HepG2 (cell line): ENCODE measurements around the gene PODXL2. TPM values are rescaled to one million over a fixed set of nuclear protein-coding genes. Genes with fewer than 3 reads are reported as not detected.

ENCODE experiments used
- JDP2 ChIP-seq: sonication (generic); formaldehyde crosslinking; IDR thresholded peaks from 2 replicates; pipeline ENCODE4 v1.8.1; 2022; ENCODE audit warnings: missing genetic modification reagents, borderline replicate concordance
- JUNB ChIP-seq: sonication (generic); formaldehyde crosslinking; IDR thresholded peaks from 2 replicates; pipeline ENCODE4 v1.8.0; 2022; ENCODE audit warnings: missing genetic modification reagents, mild to moderate bottlenecking, borderline replicate concordance
- MEIS1 ChIP-seq: sonication (generic); formaldehyde crosslinking; IDR thresholded peaks from 2 replicates; pipeline ENCODE4 v1.9.0; 2021; ENCODE audit warnings: mild to moderate bottlenecking, missing genetic modification reagents, moderate library complexity, borderline replicate concordance
- PHF21A ChIP-seq: sonication (generic); formaldehyde crosslinking; IDR thresholded peaks from 2 replicates; pipeline ENCODE4 v1.5.0; 2020; ENCODE audit warnings: mild to moderate bottlenecking, missing genetic modification reagents
- SOX13 ChIP-seq, 3 experiments: fragments of 450-650 bp in 1 of 3; sonication (generic) in 1 of 3; formaldehyde crosslinking in 1 of 3; IDR thresholded peaks in 2 of 3; conservative IDR thresholded peaks in 1 of 3; 2 replicates each; pipeline versions ENCODE4 v1.5.0 to v1.6.1; 2016 to 2020; ENCODE audit warnings: antibody characterized with exemption in 1 of 3, mild to moderate bottlenecking in 1 of 3, missing compliant biosample characterization in 1 of 3, missing genetic modification reagents in 1 of 3, moderate library complexity in 1 of 3
- TEAD3 ChIP-seq: optimal IDR thresholded peaks from 2 replicates; pipeline ENCODE3; 2016; ENCODE audit warnings: borderline replicate concordance
- THYN1 ChIP-seq: sonication (generic); formaldehyde crosslinking; IDR thresholded peaks from 2 replicates; pipeline ENCODE4 v1.8.1; 2023; ENCODE audit warnings: low read depth, mild to moderate bottlenecking, moderate library complexity, missing genetic modification reagents, borderline replicate concordance
- YEATS4 ChIP-seq: sonication (generic); formaldehyde crosslinking; IDR thresholded peaks from 2 replicates; pipeline ENCODE4 v1.4.0; 2020; ENCODE audit warnings: missing genetic modification reagents, borderline replicate concordance
- ZFY ChIP-seq: sonication (generic); formaldehyde crosslinking; IDR thresholded peaks from 2 replicates; pipeline ENCODE4 v1.4.0; 2020; ENCODE audit warnings: missing genetic modification reagents
- ZNF121 ChIP-seq: sonication (generic); formaldehyde crosslinking; IDR thresholded peaks from 2 replicates; pipeline ENCODE4 v1.5.0; 2020; ENCODE audit warnings: mild to moderate bottlenecking, missing genetic modification reagents
- ZNF337 ChIP-seq: sonication (generic); formaldehyde crosslinking; IDR thresholded peaks from 2 replicates; pipeline ENCODE4 v1.5.1; 2020; ENCODE audit warnings: missing genetic modification reagents, low read depth, mild to moderate bottlenecking, borderline replicate concordance
- ZNF777 ChIP-seq: sonication (generic); formaldehyde crosslinking; IDR thresholded peaks from 2 replicates; pipeline ENCODE4 v1.4.0; 2020; ENCODE audit warnings: missing genetic modification reagents
- polyA plus RNA-seq, 8 experiments: library from polyadenylated mRNA; depleted of rRNA in 3 of 8; stranded (reverse) in 7 of 8; unstranded in 1 of 8; fragments of >200 nt; fragmentation: Illumina TruSeq in 4 of 8; extraction: Trizol in 4 of 8; gene quantifications; 2 replicates each; pipeline versions ENCODE4 v1.2.1 to v1.2.3, GENCODE V29; 2011 to 2016; ENCODE audit warnings: low read depth in 4 of 8, missing spikeins in 1 of 8, mixed read lengths in 1 of 8; ENCODE audit not compliant: insufficient read depth in 1 of 8
- total RNA-seq, 5 experiments: library from RNA; depleted of rRNA; stranded (reverse); fragments of >200 nt; fragmentation: Illumina TruSeq; extraction: Trizol; gene quantifications; 2 replicates each; pipeline ENCODE4 v1.2.3, GENCODE V29; 2016; ENCODE audit warnings: low read depth in 1 of 5
- TF ChIP-seq, protein P1 (sequence below): sonication (generic); formaldehyde crosslinking; IDR thresholded peaks from 2 replicates; pipeline ENCODE4 v1.5.1; 2020; ENCODE audit warnings: missing genetic modification reagents, mild to moderate bottlenecking, borderline replicate concordance
- TF ChIP-seq, protein P2 (sequence below): sonication (generic); formaldehyde crosslinking; IDR thresholded peaks from 2 replicates; pipeline ENCODE4 v1.4.0; 2020; ENCODE audit warnings: missing genetic modification reagents
- TF ChIP-seq, protein P3 (sequence below): sonication (generic); formaldehyde crosslinking; IDR thresholded peaks from 2 replicates; pipeline ENCODE4 v1.5.0; 2020; ENCODE audit warnings: mild to moderate bottlenecking, missing genetic modification reagents, borderline replicate concordance
- TF ChIP-seq, protein P4 (sequence below): sonication (generic); formaldehyde crosslinking; IDR thresholded peaks from 2 replicates; pipeline ENCODE4 v1.5.0; 2020; ENCODE audit warnings: missing genetic modification reagents

PODXL2 gene
- total and polyA plus RNA-seq, 2 of the 13 experiments (the other 11 are each of a cell fraction or from before 2014, with no cell fraction given): 20.4 to 25.1 TPM

DNA sequence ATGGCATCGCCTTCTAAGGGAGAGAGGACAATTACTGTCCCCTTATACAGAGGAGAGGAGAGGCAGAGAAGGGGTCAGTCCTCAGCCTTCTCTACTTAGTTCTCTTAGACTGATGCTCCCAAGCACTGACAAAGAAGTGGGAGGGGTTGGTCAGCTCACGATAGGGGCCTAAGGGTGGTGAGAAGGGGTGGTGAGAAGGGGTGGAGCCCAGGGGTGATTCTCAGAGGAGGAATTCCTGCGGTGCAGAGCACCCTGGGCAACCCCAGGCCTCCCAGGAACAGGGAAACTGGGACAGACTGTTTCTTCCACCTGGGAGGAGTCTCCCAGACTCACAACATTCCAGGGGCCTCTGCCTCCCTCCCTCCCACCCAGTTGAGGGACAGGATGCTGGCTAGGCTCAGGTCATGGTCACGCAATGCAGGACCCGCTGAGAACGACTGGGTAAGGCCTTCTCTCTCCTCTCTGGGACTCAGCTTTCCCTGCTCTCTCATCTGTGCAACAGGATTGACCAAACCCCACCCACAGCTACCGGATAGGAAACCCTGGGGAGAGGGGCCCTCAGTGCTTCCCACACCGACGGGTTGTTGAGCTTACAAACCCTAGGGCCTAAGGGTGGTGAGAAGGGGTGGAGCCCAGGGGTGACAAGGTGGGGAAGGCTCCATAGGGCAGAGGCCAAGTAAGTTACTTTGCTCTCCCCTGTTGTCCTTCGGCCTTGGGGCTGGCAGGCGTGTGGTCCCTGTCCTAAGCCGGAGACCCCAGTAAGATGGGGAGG, 40.0 kb upstream of the PODXL2 start (continued):
- TF ChIP-seq SOX13 (IDR thresholded peaks at IDR 0.05) (no peak), SOX13 (CRISPR knock-in tag; conservative IDR thresholded peaks at IDR 0.05 in 1 of 2, IDR thresholded peaks at IDR 0.05 in 1 of 2) (no peak), MEIS1 (CRISPR knock-in tag) (no peak), THYN1 (no peak), ZNF777 (CRISPR knock-in tag) (no peak), ZNF121 (CRISPR knock-in tag) (no peak), JUNB (CRISPR knock-in tag) (no peak), JDP2 (CRISPR knock-in tag) (no peak), YEATS4 (CRISPR knock-in tag) (no peak), ZFY (CRISPR knock-in tag) (peak; percentile 13; the same call in 1 of the 2 replicates), ZNF337 (CRISPR knock-in tag) (no peak), PHF21A (CRISPR knock-in tag) (no peak), TEAD3 (CRISPR knock-in tag) (peak; percentile 79)
- TF ChIP-seq, protein P1, sequence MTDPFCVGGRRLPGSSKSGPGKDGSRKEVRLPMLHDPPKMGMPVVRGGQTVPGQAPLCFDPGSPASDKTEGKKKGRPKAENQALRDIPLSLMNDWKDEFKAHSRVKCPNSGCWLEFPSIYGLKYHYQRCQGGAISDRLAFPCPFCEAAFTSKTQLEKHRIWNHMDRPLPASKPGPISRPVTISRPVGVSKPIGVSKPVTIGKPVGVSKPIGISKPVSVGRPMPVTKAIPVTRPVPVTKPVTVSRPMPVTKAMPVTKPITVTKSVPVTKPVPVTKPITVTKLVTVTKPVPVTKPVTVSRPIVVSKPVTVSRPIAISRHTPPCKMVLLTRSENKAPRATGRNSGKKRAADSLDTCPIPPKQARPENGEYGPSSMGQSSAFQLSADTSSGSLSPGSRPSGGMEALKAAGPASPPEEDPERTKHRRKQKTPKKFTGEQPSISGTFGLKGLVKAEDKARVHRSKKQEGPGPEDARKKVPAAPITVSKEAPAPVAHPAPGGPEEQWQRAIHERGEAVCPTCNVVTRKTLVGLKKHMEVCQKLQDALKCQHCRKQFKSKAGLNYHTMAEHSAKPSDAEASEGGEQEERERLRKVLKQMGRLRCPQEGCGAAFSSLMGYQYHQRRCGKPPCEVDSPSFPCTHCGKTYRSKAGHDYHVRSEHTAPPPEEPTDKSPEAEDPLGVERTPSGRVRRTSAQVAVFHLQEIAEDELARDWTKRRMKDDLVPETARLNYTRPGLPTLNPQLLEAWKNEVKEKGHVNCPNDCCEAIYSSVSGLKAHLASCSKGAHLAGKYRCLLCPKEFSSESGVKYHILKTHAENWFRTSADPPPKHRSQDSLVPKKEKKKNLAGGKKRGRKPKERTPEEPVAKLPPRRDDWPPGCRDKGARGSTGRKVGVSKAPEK (CRISPR knock-in tag): no peak
- TF ChIP-seq, protein P2, sequence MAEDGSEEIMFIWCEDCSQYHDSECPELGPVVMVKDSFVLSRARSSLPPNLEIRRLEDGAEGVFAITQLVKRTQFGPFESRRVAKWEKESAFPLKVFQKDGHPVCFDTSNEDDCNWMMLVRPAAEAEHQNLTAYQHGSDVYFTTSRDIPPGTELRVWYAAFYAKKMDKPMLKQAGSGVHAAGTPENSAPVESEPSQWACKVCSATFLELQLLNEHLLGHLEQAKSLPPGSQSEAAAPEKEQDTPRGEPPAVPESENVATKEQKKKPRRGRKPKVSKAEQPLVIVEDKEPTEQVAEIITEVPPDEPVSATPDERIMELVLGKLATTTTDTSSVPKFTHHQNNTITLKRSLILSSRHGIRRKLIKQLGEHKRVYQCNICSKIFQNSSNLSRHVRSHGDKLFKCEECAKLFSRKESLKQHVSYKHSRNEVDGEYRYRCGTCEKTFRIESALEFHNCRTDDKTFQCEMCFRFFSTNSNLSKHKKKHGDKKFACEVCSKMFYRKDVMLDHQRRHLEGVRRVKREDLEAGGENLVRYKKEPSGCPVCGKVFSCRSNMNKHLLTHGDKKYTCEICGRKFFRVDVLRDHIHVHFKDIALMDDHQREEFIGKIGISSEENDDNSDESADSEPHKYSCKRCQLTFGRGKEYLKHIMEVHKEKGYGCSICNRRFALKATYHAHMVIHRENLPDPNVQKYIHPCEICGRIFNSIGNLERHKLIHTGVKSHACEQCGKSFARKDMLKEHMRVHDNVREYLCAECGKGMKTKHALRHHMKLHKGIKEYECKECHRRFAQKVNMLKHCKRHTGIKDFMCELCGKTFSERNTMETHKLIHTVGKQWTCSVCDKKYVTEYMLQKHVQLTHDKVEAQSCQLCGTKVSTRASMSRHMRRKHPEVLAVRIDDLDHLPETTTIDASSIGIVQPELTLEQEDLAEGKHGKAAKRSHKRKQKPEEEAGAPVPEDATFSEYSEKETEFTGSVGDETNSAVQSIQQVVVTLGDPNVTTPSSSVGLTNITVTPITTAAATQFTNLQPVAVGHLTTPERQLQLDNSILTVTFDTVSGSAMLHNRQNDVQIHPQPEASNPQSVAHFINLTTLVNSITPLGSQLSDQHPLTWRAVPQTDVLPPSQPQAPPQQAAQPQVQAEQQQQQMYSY (CRISPR knock-in tag): no peak
- TF ChIP-seq, protein P3, sequence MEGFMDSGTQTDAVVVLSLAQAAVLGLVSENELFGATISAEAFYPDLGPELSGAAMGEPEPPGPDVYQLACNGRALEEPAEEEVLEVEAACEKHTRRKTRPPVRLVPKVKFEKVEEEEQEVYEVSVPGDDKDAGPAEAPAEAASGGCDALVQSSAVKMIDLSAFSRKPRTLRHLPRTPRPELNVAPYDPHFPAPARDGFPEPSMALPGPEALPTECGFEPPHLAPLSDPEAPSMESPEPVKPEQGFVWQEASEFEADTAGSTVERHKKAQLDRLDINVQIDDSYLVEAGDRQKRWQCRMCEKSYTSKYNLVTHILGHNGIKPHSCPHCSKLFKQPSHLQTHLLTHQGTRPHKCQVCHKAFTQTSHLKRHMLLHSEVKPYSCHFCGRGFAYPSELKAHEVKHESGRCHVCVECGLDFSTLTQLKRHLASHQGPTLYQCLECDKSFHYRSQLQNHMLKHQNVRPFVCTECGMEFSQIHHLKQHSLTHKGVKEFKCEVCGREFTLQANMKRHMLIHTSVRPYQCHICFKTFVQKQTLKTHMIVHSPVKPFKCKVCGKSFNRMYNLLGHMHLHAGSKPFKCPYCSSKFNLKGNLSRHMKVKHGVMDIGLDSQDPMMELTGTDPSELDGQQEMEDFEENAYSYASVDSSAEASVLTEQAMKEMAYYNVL: no peak
- TF ChIP-seq, protein P4, sequence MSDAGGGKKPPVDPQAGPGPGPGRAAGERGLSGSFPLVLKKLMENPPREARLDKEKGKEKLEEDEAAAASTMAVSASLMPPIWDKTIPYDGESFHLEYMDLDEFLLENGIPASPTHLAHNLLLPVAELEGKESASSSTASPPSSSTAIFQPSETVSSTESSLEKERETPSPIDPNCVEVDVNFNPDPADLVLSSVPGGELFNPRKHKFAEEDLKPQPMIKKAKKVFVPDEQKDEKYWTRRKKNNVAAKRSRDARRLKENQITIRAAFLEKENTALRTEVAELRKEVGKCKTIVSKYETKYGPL (CRISPR knock-in tag): no peak
